GM23248 (cell line): ENCODE data around the gene UBQLN1.
"Not testable (repeated sequence)": the region's sequence is repeated elsewhere in the genome, so short reads cannot be mapped to it uniquely, and the experiment has no call there.

ENCODE experiments used
- EZH2 ChIP-seq: fragments of 200-600 bp; sonication (generic); IDR thresholded peaks from 2 replicates; pipeline ENCODE4 v1.6.1; 2018; ENCODE audit warnings: antibody characterized with exemption, mild to moderate bottlenecking; ENCODE audit not compliant: insufficient read depth, poor library complexity, severe bottlenecking
- EZH2phosphoT487 ChIP-seq: fragments of 200-600 bp; sonication (generic); IDR thresholded peaks from 2 replicates; pipeline ENCODE4 v1.6.1; 2018; ENCODE audit warnings: antibody characterized with exemption, moderate library complexity, mild to moderate bottlenecking, low read depth; ENCODE audit not compliant: insufficient read depth

GRCh38 chr9:83705219-83705651 is 2.5 kb downstream of the UBQLN1 start:
- not testable (repeated sequence) for TF ChIP-seq EZH2, EZH2phosphoT487
